Hepatocyte (in vitro differentiated cells): ENCODE measurements around the gene MAP6. TPM values are rescaled to one million over a fixed set of nuclear protein-coding genes. Genes with fewer than 3 reads are reported as not detected.

Experiments used
- DNase-seq: peaks from one replicate; pipeline ENCODE4 v3.0.0-alpha.2; 2016; ENCODE audit warnings: low spot score
- H2AFZ ChIP-seq: fragments of 200-600 bp; sonication (generic); 2 replicates; pipeline ENCODE4 v1.6.0; 2016; ENCODE audit warnings: antibody characterized with exemption, mild to moderate bottlenecking
- H3K27ac ChIP-seq: fragments of 200-600 bp; sonication (generic); 2 replicates; pipeline ENCODE4 v1.5.1; 2016; ENCODE audit warnings: mild to moderate bottlenecking
- H3K27me3 ChIP-seq: fragments of 200-600 bp; sonication (generic); 2 replicates; pipeline ENCODE4 v1.6.1; 2016
- H3K36me3 ChIP-seq: fragments of 200-600 bp; sonication (generic); replicated peaks from 2 replicates; pipeline ENCODE4 v1.5.1; 2016; ENCODE audit warnings: low read depth; ENCODE audit not compliant: insufficient read depth
- H3K4me1 ChIP-seq: fragments of 200-600 bp; sonication (generic); 2 replicates; pipeline ENCODE4 v1.5.1; 2016; ENCODE audit warnings: mild to moderate bottlenecking, moderate library complexity; ENCODE audit not compliant: insufficient read depth
- H3K4me2 ChIP-seq: fragments of 200-600 bp; sonication (generic); 2 replicates; pipeline ENCODE4 v1.6.0; 2016
- H3K4me3 ChIP-seq: fragments of 200-600 bp; sonication (generic); 2 replicates; pipeline ENCODE4 v1.5.1; 2016; ENCODE audit warnings: mild to moderate bottlenecking
- H3K79me2 ChIP-seq: fragments of 200-600 bp; sonication (generic); 2 replicates; pipeline ENCODE4 v1.6.0; 2017; ENCODE audit warnings: mild to moderate bottlenecking
- H3K9me2 ChIP-seq: fragments of 200-600 bp; sonication (generic); replicated peaks from 2 replicates; pipeline ENCODE4 v1.6.0; 2017; ENCODE audit warnings: mild to moderate bottlenecking; ENCODE audit not compliant: insufficient read depth
- H3K9me3 ChIP-seq: fragments of 200-600 bp; sonication (generic); 2 replicates; pipeline ENCODE4 v1.5.1; 2016; ENCODE audit warnings: low read depth, mild to moderate bottlenecking
- H4K20me1 ChIP-seq: fragments of 200-600 bp; sonication (generic); 2 replicates; pipeline ENCODE4 v1.6.0; 2016; ENCODE audit warnings: mild to moderate bottlenecking; ENCODE audit not compliant: insufficient read depth, poor library complexity, severe bottlenecking
- CTCF ChIP-seq: fragments of 200-600 bp; sonication (generic); IDR thresholded peaks from 2 replicates; pipeline ENCODE4 v1.5.1; 2016; ENCODE audit warnings: antibody characterized with exemption, mild to moderate bottlenecking; ENCODE audit not compliant: poor library complexity
- EZH2 ChIP-seq: fragments of 200-600 bp; sonication (generic); IDR thresholded peaks from 2 replicates; pipeline ENCODE4 v1.6.1; 2016; ENCODE audit warnings: antibody characterized with exemption, mild to moderate bottlenecking, borderline replicate concordance
- EZH2phosphoT487 ChIP-seq: fragments of 200-600 bp; sonication (generic); IDR thresholded peaks from one replicate; pipeline ENCODE4 v1.6.1; 2018; ENCODE audit warnings: antibody characterized with exemption, mild to moderate bottlenecking, low read depth, moderate library complexity; ENCODE audit not compliant: unreplicated experiment, severe bottlenecking
- WGBS: methylation state at CpG from one replicate; pipeline ENCODE4 v1.1.6; 2016; ENCODE audit warnings: low lambda C conversion rate; ENCODE audit errors: missing lambda C conversion rate; 5-methylcytosine and 5-hydroxymethylcytosine counted together
- polyA plus RNA-seq: library from polyadenylated mRNA; unstranded; fragments of >200 nt; fragmentation: Nextera tagmentation; extraction: Ambion mirVana; gene quantifications from 2 replicates; pipeline ENCODE4 v1.2.1, GENCODE V29; 2016
- total RNA-seq: library from RNA; depleted of rRNA; stranded (reverse); fragments of >200 nt; gene quantifications from 2 replicates; pipeline ENCODE4 v1.2.3, GENCODE V29; 2014

The MAP6 gene
- total and polyA plus RNA-seq, 2 experiments from 2014 or later = 3.8 to 6.4 TPM

GRCh38 chr11:75574698-75575602, 93.9 kb downstream of the MAP6 start:
- TF ChIP-seq EZH2phosphoT487 = no peak
- TF ChIP-seq CTCF = no peak
- WGBS = 73% methylated on average over 12 of the region's 12 CpGs
- Histone ChIP-seq H3K36me3 (no peaks in the 10 kb centered on the region), H3K79me2 (peaks cover 4% of the 10 kb centered on the region), H3K27me3 (no peaks in the 10 kb centered on the region), H3K4me2 (no peak overlapping the region), H3K4me3 (no peak overlapping the region), H3K4me1 (no peaks in the 10 kb centered on the region), H2AFZ (no peak overlapping the region), H3K27ac (no peak overlapping the region), H3K9me3 (no peaks in the 10 kb centered on the region), H3K9me2 (no peaks in the 10 kb centered on the region), H4K20me1 (peaks cover 8% of the 10 kb centered on the region)
- DNase-seq = no peak

GRCh38 chr11:75572744-75573143, 96.1 kb downstream of the MAP6 start:
- no peaks in the 10 kb centered on the region for H3K9me2 ChIP-seq
- no peak overlapping the region for H3K4me3 ChIP-seq
- H3K4me1 ChIP-seq = no peaks in the 10 kb centered on the region
- H3K9me3 ChIP-seq = no peaks in the 10 kb centered on the region
- no peaks in the 10 kb centered on the region for H3K27me3 ChIP-seq
- H3K27ac ChIP-seq = no peak overlapping the region
- no peak overlapping the region for H2AFZ ChIP-seq
- no peaks in the 10 kb centered on the region for H3K36me3 ChIP-seq
- H3K79me2 ChIP-seq = peaks cover 20% of the 10 kb centered on the region
- TF ChIP-seq CTCF (no peak), EZH2 (no peak), EZH2phosphoT487 (no peak)
- H4K20me1 ChIP-seq = peaks cover 20% of the 10 kb centered on the region
- DNase-seq = no peak
- 90% methylated on average over 8 of the region's 8 CpGs for WGBS
- no peak overlapping the region for H3K4me2 ChIP-seq

GRCh38 chr11:75571625-75572024, 97.2 kb downstream of the MAP6 start:
- H3K4me2 ChIP-seq = no peak overlapping the region
- no peaks in the 10 kb centered on the region for H3K9me3 ChIP-seq
- no peaks in the 10 kb centered on the region for H3K9me2 ChIP-seq
- peaks cover 31% of the 10 kb centered on the region for H3K79me2 ChIP-seq
- H3K36me3 ChIP-seq = no peaks in the 10 kb centered on the region
- no peak overlapping the region for H2AFZ ChIP-seq
- no peaks in the 10 kb centered on the region for H3K4me1 ChIP-seq
- H3K27me3 ChIP-seq = no peaks in the 10 kb centered on the region
- H3K27ac ChIP-seq = no peak overlapping the region
- DNase-seq = no peak
- H3K4me3 ChIP-seq = no peak overlapping the region
- 97% methylated on average over 14 of the region's 14 CpGs for WGBS
- no peak for TF ChIP-seq EZH2
- TF ChIP-seq CTCF = no peak
- H4K20me1 ChIP-seq = peaks cover 31% of the 10 kb centered on the region
